Measurements from ENCODE around the gene ZNF771.

- TF ChIP-seq CTCF (IDR thresholded peaks at IDR 0.05): no peak
- no peak for TF ChIP-seq ZFX (IDR thresholded peaks at IDR 0.05; ENCODE audit: borderline replicate concordance)
These were observed 49.5 kb upstream of the ZNF771 start for GRCh38 chr16:30357715-30358576.
